SK-N-SH (cell line): ENCODE results near the gene ABCF3. TPM values are rescaled to one million over a fixed set of nuclear protein-coding genes. Genes with fewer than 3 reads are reported as not detected.
A peak's percentile ranks its signal among the peaks of the same experiment; 100 is the strongest.

Source experiments
- CTCF ChIA-PET: fragments of 300-600, 350-600 bp; formaldehyde crosslinking; extraction: SDS; loops from one replicate; lab custom pipeline; 2021; lab: Yijun Ruan, JAX
- POLR2A ChIA-PET: fragments of 350-600 bp; sonication (Branson Sonifier 250); formaldehyde crosslinking; extraction: SDS; loops from one replicate; lab custom pipeline; 2020; ENCODE audit warnings: antibody characterized with exemption, inconsistent platforms; lab: Yijun Ruan, JAX
- DNase-seq: peaks from one replicate; pipeline ENCODE4 v3.0.0; 2012
- H2AFZ ChIP-seq: fragments of 200-600 bp; sonication (generic); 2 replicates; pipeline ENCODE4 v1.8.1; 2016; ENCODE audit warnings: antibody characterized with exemption, mild to moderate bottlenecking, low read depth
- H3F3A ChIP-seq: fragments of 200-600 bp; sonication (generic); replicated peaks from 2 replicates; pipeline ENCODE3; 2016; ENCODE audit warnings: antibody characterized with exemption, mild to moderate bottlenecking; ENCODE audit not compliant: insufficient read depth
- H3K27ac ChIP-seq, 2 experiments: fragments of 200-500 bp in 1 of 2; fragments of 200-600 bp in 1 of 2; sonication (Bioruptor generic) in 1 of 2; sonication (generic), shearing (Covaris generic) in 1 of 2; 2 replicates each; pipeline versions ENCODE4 v1.5.1 to v1.6.1; 2014 to 2016; ENCODE audit warnings: low read depth in 2 of 2, inconsistent platforms in 1 of 2, low read length in 1 of 2, mild to moderate bottlenecking in 1 of 2, mixed read lengths in 1 of 2
- H3K27me3 ChIP-seq: fragments of 200-600 bp; sonication (generic), shearing (Covaris generic); 2 replicates; pipeline ENCODE4 v1.6.1; 2016; ENCODE audit warnings: mixed run types; ENCODE audit not compliant: insufficient read depth
- H3K36me3 ChIP-seq, 2 experiments: fragments of 200-500 bp in 1 of 2; fragments of 200-600 bp in 1 of 2; sonication (Bioruptor generic) in 1 of 2; sonication (generic) in 1 of 2; replicated peaks in 1 of 2; 2 replicates each; pipeline versions ENCODE3 to v1.5.1; 2014 to 2016; ENCODE audit warnings: low read length in 1 of 2, mild to moderate bottlenecking in 1 of 2; ENCODE audit not compliant: insufficient read depth in 2 of 2, control insufficient read depth in 1 of 2
- H3K4me1 ChIP-seq, 2 experiments: fragments of 200-500 bp in 1 of 2; fragments of 200-600 bp in 1 of 2; sonication (Bioruptor generic) in 1 of 2; sonication (generic), shearing (Covaris generic) in 1 of 2; 2 replicates each; pipeline versions ENCODE4 v1.5.1 to v1.6.1; 2014 to 2016; ENCODE audit warnings: low read depth in 1 of 2, low read length in 1 of 2, mixed run types in 1 of 2; ENCODE audit not compliant: insufficient read depth in 2 of 2, control insufficient read depth in 1 of 2
- H3K4me2 ChIP-seq: fragments of 200-600 bp; sonication (generic), shearing (Covaris generic); 2 replicates; pipeline ENCODE4 v1.6.1; 2017; ENCODE audit warnings: mixed run types
- H3K4me3 ChIP-seq, 2 experiments: fragments of 200-500 bp in 1 of 2; fragments of 200-600 bp in 1 of 2; sonication (Bioruptor generic) in 1 of 2; sonication (generic), shearing (Covaris generic) in 1 of 2; 2 replicates each; pipeline versions ENCODE4 v1.5.1 to v1.8.1; 2014 to 2016; ENCODE audit warnings: low read depth in 2 of 2, inconsistent platforms in 1 of 2, low read length in 1 of 2, mild to moderate bottlenecking in 1 of 2, mixed read lengths in 1 of 2, moderate library complexity in 1 of 2
- H3K79me2 ChIP-seq: fragments of 200-600 bp; sonication (generic); 2 replicates; pipeline ENCODE4 v1.8.1; 2017; ENCODE audit warnings: mild to moderate bottlenecking; ENCODE audit not compliant: insufficient read depth
- H3K9ac ChIP-seq: fragments of 200-600 bp; sonication (generic); 2 replicates; pipeline ENCODE4 v1.6.1; 2017; ENCODE audit warnings: mixed run types
- H3K9me2 ChIP-seq: fragments of 200-600 bp; sonication (generic); 2 replicates; pipeline ENCODE4 v1.6.1; 2017; ENCODE audit warnings: mixed run types
- H3K9me3 ChIP-seq: fragments of 200-600 bp; sonication (generic); 2 replicates; pipeline ENCODE4 v1.6.1; 2017; ENCODE audit warnings: mixed run types, mild to moderate bottlenecking, moderate library complexity
- H4K20me1 ChIP-seq: fragments of 200-600 bp; sonication (generic); 2 replicates; pipeline ENCODE4 v1.6.1; 2017; ENCODE audit warnings: mild to moderate bottlenecking, mixed run types; ENCODE audit not compliant: insufficient read depth
- CHD2 ChIP-seq: fragments of 150-350 bp; IDR thresholded peaks from 2 replicates; pipeline ENCODE4 v1.6.1; 2018; ENCODE audit warnings: low read length; ENCODE audit not compliant: partially characterized antibody
- ELF1 ChIP-seq: IDR thresholded peaks from 2 replicates; pipeline ENCODE4 v1.4.0; 2012
- EP300 ChIP-seq, 2 experiments: IDR thresholded peaks; 2 replicates each; pipeline versions ENCODE4 v1.4.0 to v1.6.1; 2012; ENCODE audit warnings: borderline replicate concordance in 1 of 2, low read depth in 1 of 2, low read length in 1 of 2
- EZH2phosphoT487 ChIP-seq: fragments of 200-600 bp; sonication (generic); IDR thresholded peaks from 2 replicates; pipeline ENCODE4 v1.6.1; 2017; ENCODE audit warnings: low read depth, mixed run types, mild to moderate bottlenecking, antibody characterized with exemption, moderate library complexity, borderline replicate concordance
- FOSL2 ChIP-seq: IDR thresholded peaks from 2 replicates; pipeline ENCODE4 v1.4.0; 2012; ENCODE audit warnings: low read depth, mild to moderate bottlenecking, moderate library complexity, borderline replicate concordance
- GABPA ChIP-seq: IDR thresholded peaks from 2 replicates; pipeline ENCODE4 v1.4.0; 2012; ENCODE audit warnings: low read depth, mild to moderate bottlenecking
- JUND ChIP-seq: IDR thresholded peaks from 2 replicates; pipeline ENCODE4 v1.4.0; 2012
- NFIC ChIP-seq: IDR thresholded peaks from 2 replicates; pipeline ENCODE4 v1.4.0; 2012; ENCODE audit warnings: borderline replicate concordance
- NRF1 ChIP-seq: IDR thresholded peaks from 2 replicates; pipeline ENCODE4 v1.6.1; 2012; ENCODE audit warnings: low read depth, mild to moderate bottlenecking, low read length
- POLR2AphosphoS5 ChIP-seq: IDR thresholded peaks from 2 replicates; pipeline ENCODE4 v1.6.1; 2012; ENCODE audit warnings: low read depth, low read length
- RCOR1 ChIP-seq: fragments of 150-350 bp; IDR thresholded peaks from 2 replicates; pipeline ENCODE4 v1.6.1; 2017; ENCODE audit warnings: antibody characterized with exemption, low read length
- RFX5 ChIP-seq: IDR thresholded peaks from 2 replicates; pipeline ENCODE4 v1.6.1; 2012; ENCODE audit warnings: mild to moderate bottlenecking, improper control_type of control experiment, low read length
- SIN3A ChIP-seq: IDR thresholded peaks from 2 replicates; pipeline ENCODE4 v1.6.1; 2012; ENCODE audit warnings: low read depth, mild to moderate bottlenecking, low read length, moderate library complexity, borderline replicate concordance
- TAF1 ChIP-seq: IDR thresholded peaks from 2 replicates; pipeline ENCODE4 v1.6.1; 2012; ENCODE audit warnings: low read depth, mild to moderate bottlenecking, low read length, moderate library complexity, borderline replicate concordance
- WGBS: methylation state at CpG from one replicate; pipeline ENCODE4 v1.1.6; 2017; ENCODE audit warnings: low lambda C conversion rate; 5-methylcytosine and 5-hydroxymethylcytosine counted together
- polyA plus RNA-seq, 3 experiments: library from polyadenylated mRNA; depleted of rRNA; stranded (reverse); fragments of >200 nt; gene quantifications; 2 replicates each; pipeline ENCODE4 v1.2.3, GENCODE V29; 2012
- TF ChIP-seq, protein P1 (sequence below): IDR thresholded peaks from 2 replicates; pipeline ENCODE4 v1.4.0; 2012; ENCODE audit warnings: low read depth, borderline replicate concordance
- TF ChIP-seq, protein P2 (sequence below): fragments of 200-600 bp; sonication (generic); IDR thresholded peaks from 2 replicates; pipeline ENCODE4 v1.6.1; 2017; ENCODE audit warnings: antibody characterized with exemption, mild to moderate bottlenecking, moderate library complexity
- TF ChIP-seq, protein P3 (sequence below): IDR thresholded peaks from 2 replicates; pipeline ENCODE4; 2012

ABCF3 gene
- polyA plus RNA-seq, 1 of the 3 experiments (the other 2 are of a cell fraction) = 55.6 TPM

DNA sequence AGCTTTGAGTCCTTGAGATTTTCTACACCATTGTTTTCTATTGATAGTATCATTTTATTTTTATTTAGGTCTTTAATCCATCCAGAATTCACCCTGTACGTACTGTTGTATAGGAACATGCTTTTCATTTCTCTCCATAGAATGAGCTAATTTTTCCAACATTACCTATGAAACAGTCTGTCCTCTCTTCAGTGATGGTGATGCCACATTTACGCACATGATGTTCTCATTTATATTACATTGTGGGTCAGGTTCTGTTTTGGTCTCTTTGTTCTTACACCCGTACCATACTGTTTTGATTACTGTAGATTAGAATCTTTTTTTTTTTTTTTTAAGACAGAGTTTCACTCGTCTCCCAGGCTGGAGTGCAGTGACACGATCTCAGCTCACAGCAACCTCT is 25.7 kb downstream of the ABCF3 start:
- ChIA-PET CTCF (interaction anchor here (0.6 to 5.3 kb wide), 3 partner anchors 17 to 76 kb away, joined by 3 to 48 read pairs (median 17); partner anchors contain the start of genes EEF1AKMT4 and VWA5B2), POLR2A (interaction anchor here (0.9 kb wide), 1 partner anchor 16 kb away, joined by 5 read pairs; no protein-coding TSS in a partner anchor)
- Histone ChIP-seq H3K27me3 (peaks cover 11% of the 10 kb centered on the region; the same call in 1 of the 2 replicates), H3K4me3 (no peak overlapping the region), H3K4me1 (peaks cover 0 to 3% of the 10 kb centered on the region in 2 experiments; a peak in 1 of 4 replicates), H3F3A (no peaks in the 10 kb centered on the region), H3K9me2 (no peaks in the 10 kb centered on the region), H3K4me2 (no peak overlapping the region), H3K27ac (peak overlapping the region in 1 of 2 experiments; percentile 86; a peak in 2 of 4 replicates), H3K79me2 (no peaks in the 10 kb centered on the region), H3K36me3 (no peaks in the 10 kb centered on the region), H3K9ac (no peak overlapping the region), H3K9me3 (no peaks in the 10 kb centered on the region), H2AFZ (no peak overlapping the region), H4K20me1 (no peaks in the 10 kb centered on the region)
- TF ChIP-seq FOSL2 (no peak), CHD2 (no peak)
- TF ChIP-seq, protein P1, sequence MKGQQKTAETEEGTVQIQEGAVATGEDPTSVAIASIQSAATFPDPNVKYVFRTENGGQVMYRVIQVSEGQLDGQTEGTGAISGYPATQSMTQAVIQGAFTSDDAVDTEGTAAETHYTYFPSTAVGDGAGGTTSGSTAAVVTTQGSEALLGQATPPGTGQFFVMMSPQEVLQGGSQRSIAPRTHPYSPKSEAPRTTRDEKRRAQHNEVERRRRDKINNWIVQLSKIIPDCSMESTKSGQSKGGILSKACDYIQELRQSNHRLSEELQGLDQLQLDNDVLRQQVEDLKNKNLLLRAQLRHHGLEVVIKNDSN = no peak
- 24% methylated on average over 5 of the region's 5 CpGs for WGBS
- DNase-seq = peak; percentile 56

DNA sequence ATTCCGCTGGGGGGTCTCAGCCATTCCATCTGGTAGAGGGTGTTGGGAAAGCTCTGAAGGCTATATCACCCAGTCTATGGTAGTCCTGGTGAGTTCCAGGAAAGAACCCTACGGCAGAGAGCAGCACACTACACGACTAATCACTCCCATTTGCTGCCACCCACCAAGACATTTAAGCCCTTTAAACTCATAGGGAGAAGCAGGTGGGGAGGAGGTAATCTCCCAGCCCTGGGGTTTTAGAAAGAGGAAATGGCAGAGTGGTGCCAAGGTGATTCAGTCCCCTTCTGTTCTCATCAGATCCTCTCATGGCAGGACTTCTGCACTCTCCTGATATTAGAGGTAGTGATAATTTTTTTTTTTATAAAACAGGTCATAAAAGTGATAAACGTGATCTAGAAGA is 32.8 kb downstream of the ABCF3 start:
- H3K9me2 ChIP-seq = no peaks in the 10 kb centered on the region
- H3K27ac ChIP-seq = no peak overlapping the region
- H3K9me3 ChIP-seq = no peaks in the 10 kb centered on the region
- CTCF ChIA-PET = interaction anchor here (5.2 kb wide), 1 partner anchor 9 kb away, joined by 61 read pairs; the partner anchor contains the start of gene VWA5B2
- no peak overlapping the region for H3K9ac ChIP-seq
- no peaks in the 10 kb centered on the region for H3K27me3 ChIP-seq
- H3K4me3 ChIP-seq = no peak overlapping the region
- no peaks in the 10 kb centered on the region for H4K20me1 ChIP-seq
- no peak for DNase-seq
- H3K4me1 ChIP-seq = no peaks in the 10 kb centered on the region
- TF ChIP-seq EP300 (IDR thresholded peaks at IDR 0.05; ENCODE audit: borderline replicate concordance in 1 of 2, low read depth in 1 of 2, low read length in 1 of 2) (no peak), ELF1 (no peak), RFX5 (no peak), POLR2AphosphoS5 (no peak)
- TF ChIP-seq, protein P2, sequence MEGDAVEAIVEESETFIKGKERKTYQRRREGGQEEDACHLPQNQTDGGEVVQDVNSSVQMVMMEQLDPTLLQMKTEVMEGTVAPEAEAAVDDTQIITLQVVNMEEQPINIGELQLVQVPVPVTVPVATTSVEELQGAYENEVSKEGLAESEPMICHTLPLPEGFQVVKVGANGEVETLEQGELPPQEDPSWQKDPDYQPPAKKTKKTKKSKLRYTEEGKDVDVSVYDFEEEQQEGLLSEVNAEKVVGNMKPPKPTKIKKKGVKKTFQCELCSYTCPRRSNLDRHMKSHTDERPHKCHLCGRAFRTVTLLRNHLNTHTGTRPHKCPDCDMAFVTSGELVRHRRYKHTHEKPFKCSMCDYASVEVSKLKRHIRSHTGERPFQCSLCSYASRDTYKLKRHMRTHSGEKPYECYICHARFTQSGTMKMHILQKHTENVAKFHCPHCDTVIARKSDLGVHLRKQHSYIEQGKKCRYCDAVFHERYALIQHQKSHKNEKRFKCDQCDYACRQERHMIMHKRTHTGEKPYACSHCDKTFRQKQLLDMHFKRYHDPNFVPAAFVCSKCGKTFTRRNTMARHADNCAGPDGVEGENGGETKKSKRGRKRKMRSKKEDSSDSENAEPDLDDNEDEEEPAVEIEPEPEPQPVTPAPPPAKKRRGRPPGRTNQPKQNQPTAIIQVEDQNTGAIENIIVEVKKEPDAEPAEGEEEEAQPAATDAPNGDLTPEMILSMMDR = no peak
- no peaks in the 10 kb centered on the region for H3K79me2 ChIP-seq
- no peak overlapping the region for H2AFZ ChIP-seq
- H3F3A ChIP-seq = no peaks in the 10 kb centered on the region
- H3K36me3 ChIP-seq = no peaks in the 10 kb centered on the region
- 57% methylated on average over 4 of the region's 4 CpGs for WGBS
- POLR2A ChIA-PET = no interaction called here
- no peak overlapping the region for H3K4me2 ChIP-seq

DNA sequence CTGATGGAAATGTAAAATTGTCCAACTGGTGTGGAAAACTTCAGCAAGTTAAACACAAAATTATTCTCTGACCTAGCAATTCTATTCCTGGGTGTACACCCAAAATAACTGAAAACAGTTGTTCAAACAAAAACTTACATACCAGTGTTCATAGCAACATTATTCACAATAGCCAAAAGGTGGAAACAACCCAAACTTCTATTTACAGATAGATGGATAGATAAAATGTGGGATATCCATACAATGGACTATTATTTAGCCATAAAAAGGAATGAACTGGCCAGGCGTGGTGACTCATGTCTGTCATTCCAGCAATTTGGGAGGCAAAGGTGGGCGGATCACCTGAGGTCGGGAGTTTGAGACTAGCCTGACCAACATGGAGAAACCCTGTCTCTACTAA is 36.5 kb downstream of the ABCF3 start:
- no peaks in the 10 kb centered on the region for H3K79me2 ChIP-seq
- 55% methylated on average over 3 of the region's 3 CpGs for WGBS
- H3K9me3 ChIP-seq = no peaks in the 10 kb centered on the region
- no peak overlapping the region for H3K4me3 ChIP-seq
- H3K4me1 ChIP-seq = no peaks in the 10 kb centered on the region
- no peak overlapping the region for H3K27ac ChIP-seq
- H3K4me2 ChIP-seq = no peak overlapping the region
- no peaks in the 10 kb centered on the region for H3F3A ChIP-seq
- H3K36me3 ChIP-seq = no peaks in the 10 kb centered on the region
- no peaks in the 10 kb centered on the region; the same call in 1 of the 2 replicates for H3K27me3 ChIP-seq
- no peak overlapping the region for H3K9ac ChIP-seq
- no peaks in the 10 kb centered on the region for H4K20me1 ChIP-seq
- ChIA-PET CTCF (no interaction called here), POLR2A (no interaction called here)
- no peak overlapping the region for H2AFZ ChIP-seq
- DNase-seq = no peak
- H3K9me2 ChIP-seq = no peaks in the 10 kb centered on the region
- TF ChIP-seq EP300 (IDR thresholded peaks at IDR 0.05; ENCODE audit: borderline replicate concordance in 1 of 2, low read depth in 1 of 2, low read length in 1 of 2) (no peak), TAF1 (no peak), JUND (no peak), POLR2AphosphoS5 (no peak), EZH2phosphoT487 (no peak), ELF1 (no peak), NFIC (no peak), NRF1 (no peak), GABPA (no peak), CHD2 (no peak), SIN3A (no peak), RCOR1 (no peak), FOSL2 (no peak)
- TF ChIP-seq, protein P1 = no peak
- TF ChIP-seq, protein P3, sequence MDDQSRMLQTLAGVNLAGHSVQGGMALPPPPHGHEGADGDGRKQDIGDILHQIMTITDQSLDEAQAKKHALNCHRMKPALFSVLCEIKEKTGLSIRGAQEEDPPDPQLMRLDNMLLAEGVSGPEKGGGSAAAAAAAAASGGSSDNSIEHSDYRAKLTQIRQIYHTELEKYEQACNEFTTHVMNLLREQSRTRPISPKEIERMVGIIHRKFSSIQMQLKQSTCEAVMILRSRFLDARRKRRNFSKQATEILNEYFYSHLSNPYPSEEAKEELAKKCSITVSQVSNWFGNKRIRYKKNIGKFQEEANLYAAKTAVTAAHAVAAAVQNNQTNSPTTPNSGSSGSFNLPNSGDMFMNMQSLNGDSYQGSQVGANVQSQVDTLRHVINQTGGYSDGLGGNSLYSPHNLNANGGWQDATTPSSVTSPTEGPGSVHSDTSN = no peak
